A673 (cell line): ENCODE measurements around the gene COL4A4. TPM values are rescaled to one million over a fixed set of nuclear protein-coding genes. Genes with fewer than 3 reads are reported as not detected.
"Not testable (repeated sequence)": the region's sequence is repeated elsewhere in the genome, so short reads cannot be mapped to it uniquely, and the experiment has no call there.

Experiments
- BruUV-seq: library from RNA; stranded (reverse); fragments of 400-500 nt; replicated peaks from 2 replicates; lab custom pipeline; 2021; lab: Mats Ljungman, UMichigan
- CTCF ChIA-PET: fragments of 300-600 bp; sonication (Branson Sonifier 250); formaldehyde crosslinking; loops from one replicate; lab custom pipeline; 2022; ENCODE audit warnings: antibody characterized with exemption; lab: Charles Lee
- POLR2A ChIA-PET: fragments of 300-600 bp; sonication (Branson Sonifier 250); formaldehyde crosslinking; loops from one replicate; lab custom pipeline; 2022; ENCODE audit warnings: antibody characterized with exemption; ENCODE audit not compliant: low non-redundant PET; lab: Charles Lee
- DNase-seq: peaks from one replicate; pipeline ENCODE4 v3.0.0-alpha.2; 2015; ENCODE audit warnings: low spot score
- H3K27ac ChIP-seq: fragments of 200-600 bp; sonication (generic); 2 replicates; pipeline ENCODE4 v1.5.1; 2016; ENCODE audit warnings: mixed run types, low read depth, mild to moderate bottlenecking, mixed read lengths, antibody characterized with exemption, low read length; ENCODE audit not compliant: poor library complexity, severe bottlenecking
- H3K27me3 ChIP-seq: fragments of 200-600 bp; sonication (generic); replicated peaks from 2 replicates; pipeline ENCODE4 v1.6.1; 2017; ENCODE audit warnings: mixed run types, low read depth, mild to moderate bottlenecking, mixed read lengths, antibody characterized with exemption, low read length; ENCODE audit not compliant: insufficient read depth, poor library complexity
- H3K36me3 ChIP-seq: fragments of 200-600 bp; sonication (generic); 2 replicates; pipeline ENCODE4 v1.6.1; 2016; ENCODE audit warnings: mixed run types, mild to moderate bottlenecking, mixed read lengths, antibody characterized with exemption, low read length; ENCODE audit not compliant: insufficient read depth, poor library complexity, severe bottlenecking
- H3K4me1 ChIP-seq: fragments of 200-600 bp; sonication (generic); 2 replicates; pipeline ENCODE4 v1.6.1; 2017; ENCODE audit warnings: mixed run types, mild to moderate bottlenecking, mixed read lengths, antibody characterized with exemption, low read length; ENCODE audit not compliant: insufficient read depth, poor library complexity, severe bottlenecking
- H3K4me3 ChIP-seq: fragments of 200-600 bp; sonication (generic); 2 replicates; pipeline ENCODE4 v1.5.1; 2016; ENCODE audit warnings: low read depth, mixed run types, mild to moderate bottlenecking, mixed read lengths, low read length; ENCODE audit not compliant: poor library complexity, severe bottlenecking
- H3K9me3 ChIP-seq: fragments of 200-600 bp; sonication (generic); 2 replicates; pipeline ENCODE4 v1.6.1; 2016; ENCODE audit warnings: mixed run types, low read depth, mild to moderate bottlenecking, mixed read lengths, antibody characterized with exemption, low read length; ENCODE audit not compliant: poor library complexity, severe bottlenecking
- EZH2 ChIP-seq: fragments of 200-600 bp; sonication (generic); IDR thresholded peaks from 2 replicates; pipeline ENCODE4 v1.6.1; 2017; ENCODE audit warnings: borderline replicate concordance, low read depth, mild to moderate bottlenecking, mixed read lengths, antibody characterized with exemption, low read length; ENCODE audit not compliant: poor library complexity, severe bottlenecking
- intact Hi-C: fragments of 100-400 bp; cut with micrococcal nuclease; formaldehyde crosslinking; loops from one replicate; pipeline ENCODE4 v1.10.0; 2022; ENCODE audit not compliant: unreplicated experiment
- total RNA-seq: library from RNA; stranded (reverse); gene quantifications from 2 replicates; pipeline ENCODE4 v1.2.3, GENCODE V29; 2021
- TF ChIP-seq, protein P1 (sequence below): fragments of 300-800, 200-600 bp; sonication (generic); conservative IDR thresholded peaks from 2 replicates; pipeline ENCODE4 v1.5.1; 2017; ENCODE audit warnings: low read depth, mild to moderate bottlenecking, antibody characterized with exemption, low read length, moderate library complexity, mixed read lengths

The COL4A4 gene
- total RNA-seq, 1 experiment from 2014 or later, result not detected

DNA sequence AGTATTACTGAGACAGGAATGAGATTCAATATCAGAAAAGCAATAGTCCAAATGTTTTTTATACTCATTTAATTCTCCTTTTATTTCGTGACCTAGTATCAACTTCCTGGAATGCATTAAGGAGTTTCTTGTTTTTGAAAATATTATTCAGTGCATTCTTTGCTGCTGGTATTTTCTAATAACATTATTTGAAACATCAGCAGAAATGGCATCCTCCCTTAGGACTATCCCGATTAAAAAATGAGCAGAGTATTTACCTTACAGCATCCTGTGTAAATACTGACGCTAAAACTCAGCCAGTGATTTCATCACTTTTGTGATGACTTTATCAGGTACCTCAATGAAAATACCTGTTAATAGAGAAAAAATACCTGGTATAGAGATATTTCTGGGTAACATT lies 16.8 kb upstream of the COL4A4 start:
- Histone ChIP-seq H3K27me3 (no peaks in the 10 kb centered on the region), H3K4me1 (no peaks in the 10 kb centered on the region), H3K36me3 (no peaks in the 10 kb centered on the region), H3K27ac (no peak overlapping the region), H3K9me3 (no peaks in the 10 kb centered on the region), H3K4me3 (no peak overlapping the region)
- intact Hi-C loops, result no loop called here
- POLR2A ChIA-PET, result no interaction called here
- no peak for TF ChIP-seq EZH2
- TF ChIP-seq, protein P1, sequence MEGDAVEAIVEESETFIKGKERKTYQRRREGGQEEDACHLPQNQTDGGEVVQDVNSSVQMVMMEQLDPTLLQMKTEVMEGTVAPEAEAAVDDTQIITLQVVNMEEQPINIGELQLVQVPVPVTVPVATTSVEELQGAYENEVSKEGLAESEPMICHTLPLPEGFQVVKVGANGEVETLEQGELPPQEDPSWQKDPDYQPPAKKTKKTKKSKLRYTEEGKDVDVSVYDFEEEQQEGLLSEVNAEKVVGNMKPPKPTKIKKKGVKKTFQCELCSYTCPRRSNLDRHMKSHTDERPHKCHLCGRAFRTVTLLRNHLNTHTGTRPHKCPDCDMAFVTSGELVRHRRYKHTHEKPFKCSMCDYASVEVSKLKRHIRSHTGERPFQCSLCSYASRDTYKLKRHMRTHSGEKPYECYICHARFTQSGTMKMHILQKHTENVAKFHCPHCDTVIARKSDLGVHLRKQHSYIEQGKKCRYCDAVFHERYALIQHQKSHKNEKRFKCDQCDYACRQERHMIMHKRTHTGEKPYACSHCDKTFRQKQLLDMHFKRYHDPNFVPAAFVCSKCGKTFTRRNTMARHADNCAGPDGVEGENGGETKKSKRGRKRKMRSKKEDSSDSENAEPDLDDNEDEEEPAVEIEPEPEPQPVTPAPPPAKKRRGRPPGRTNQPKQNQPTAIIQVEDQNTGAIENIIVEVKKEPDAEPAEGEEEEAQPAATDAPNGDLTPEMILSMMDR, result no peak
- no peak for DNase-seq
- BruUV-seq, result no TSS peak
- CTCF ChIA-PET, result no interaction called here

DNA sequence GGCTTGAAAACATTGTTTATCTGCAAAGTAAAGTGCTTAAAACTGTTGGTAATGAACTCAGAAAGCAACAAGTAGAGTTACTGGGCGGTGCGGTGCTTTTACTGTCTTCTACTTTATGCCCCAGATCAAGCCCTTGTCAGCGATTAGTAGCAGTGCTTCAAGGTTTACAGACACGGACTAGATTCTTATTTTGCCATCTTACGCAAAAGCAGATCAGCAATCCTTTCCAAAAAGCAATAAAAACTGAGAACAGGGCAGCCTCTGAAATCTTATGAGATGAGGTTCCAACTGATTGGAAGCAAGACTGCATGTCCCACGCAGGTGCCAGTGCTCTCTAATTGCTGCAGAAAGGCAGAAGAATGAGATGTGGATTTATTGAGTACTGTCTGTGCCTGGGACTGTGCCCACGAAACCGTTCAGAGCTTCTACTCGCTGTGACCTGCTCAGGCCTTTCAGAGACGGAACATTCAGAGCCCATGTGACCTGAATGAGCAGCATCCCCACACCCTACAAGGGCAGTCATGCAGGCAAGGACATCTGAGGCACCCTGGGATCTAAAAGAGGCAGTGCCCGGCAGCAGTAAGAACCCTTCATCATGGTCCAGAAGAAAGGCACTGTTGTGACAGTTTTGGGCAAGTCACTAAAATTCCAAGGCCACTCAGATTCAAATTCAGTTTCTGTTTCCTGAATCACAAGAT lies 16.1 kb upstream of the COL4A4 start:
- ChIA-PET POLR2A (no interaction called here), CTCF (no interaction called here)
- intact Hi-C loops, result no loop called here
- no TSS peak for BruUV-seq
- no peak for DNase-seq
- Histone ChIP-seq H3K36me3 (no peaks in the 10 kb centered on the region), H3K4me3 (no peak overlapping the region), H3K27ac (no peak overlapping the region), H3K9me3 (no peaks in the 10 kb centered on the region), H3K4me1 (no peaks in the 10 kb centered on the region), H3K27me3 (no peaks in the 10 kb centered on the region)
- no peak for TF ChIP-seq EZH2
- TF ChIP-seq, protein P1, result no peak

DNA sequence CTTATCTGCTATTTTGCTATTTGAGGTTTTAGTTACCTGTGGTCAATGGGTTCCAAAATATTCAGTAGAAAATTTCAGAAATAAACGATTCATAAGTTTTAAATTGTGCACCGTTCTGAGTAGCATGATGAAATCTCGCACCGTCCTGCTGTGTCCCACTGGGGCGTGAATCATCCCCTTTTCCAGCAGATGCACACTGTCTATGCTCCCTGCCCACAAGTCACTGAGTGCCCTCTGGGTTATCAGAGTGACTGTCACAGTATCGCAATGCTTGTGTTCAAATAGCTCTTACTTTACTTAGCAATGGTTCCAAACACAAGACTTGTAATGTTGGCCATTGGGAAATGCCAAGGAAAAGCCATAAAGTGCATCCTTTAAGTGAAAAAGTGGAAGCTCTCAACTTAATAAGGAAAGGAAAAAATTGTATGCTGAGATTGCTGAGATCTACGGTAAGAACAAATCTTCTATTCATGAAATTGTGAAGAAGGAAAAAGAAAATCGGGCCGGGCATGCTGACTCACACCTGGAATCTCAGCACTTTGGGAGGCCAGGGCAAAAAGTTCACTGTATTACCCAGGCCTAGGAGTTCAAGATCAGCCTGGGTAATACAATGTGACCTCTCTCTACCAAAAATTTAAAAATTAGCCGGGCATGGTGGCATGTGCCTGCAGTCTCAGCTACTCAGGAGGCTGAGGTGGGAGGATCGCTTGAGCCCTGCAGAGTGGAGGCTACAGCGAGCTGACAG lies 13.8 kb upstream of the COL4A4 start:
- TF ChIP-seq, protein P1, result no peak
- no peak for TF ChIP-seq EZH2
- ChIA-PET CTCF (no interaction called here), POLR2A (no interaction called here)
- intact Hi-C loops, result no loop called here
- Histone ChIP-seq H3K36me3 (no peaks in the 10 kb centered on the region), H3K27me3 (no peaks in the 10 kb centered on the region), H3K27ac (no peak overlapping the region), H3K4me1 (no peaks in the 10 kb centered on the region), H3K9me3 (no peaks in the 10 kb centered on the region), H3K4me3 (no peak overlapping the region)
- no peak for DNase-seq
- BruUV-seq, result no TSS peak

GRCh38 chr2:227171779-227172178 lies 7.8 kb upstream of the COL4A4 start:
- H3K27ac ChIP-seq, H3K36me3 ChIP-seq, H3K9me3 ChIP-seq, H3K4me1 ChIP-seq, POLR2A ChIA-PET, DNase-seq, H3K4me3 ChIP-seq, CTCF ChIA-PET, intact Hi-C loops, H3K27me3 ChIP-seq, BruUV-seq: not testable (repeated sequence)
